HG03575 (cell line): Measurements from ENCODE around the gene IL21R.
A peak's percentile ranks its signal among the peaks of the same experiment; 100 is the strongest.
"Not testable (repeated sequence)": the region's sequence is repeated elsewhere in the genome, so short reads cannot be mapped to it uniquely, and the experiment has no call there.

ENCODE experiments used
- ATAC-seq: cut with Tn5 transposase; IDR thresholded peaks from one replicate; pipeline ENCODE4 v1.9.1; 2021; ENCODE audit not compliant: unreplicated experiment, insufficient number of reproducible peaks, low FRiP score; ENCODE audit errors: extremely low read depth

The IL21R gene

GRCh38 chr16:27417047-27417671, 15.2 kb downstream of the IL21R start:
- ATAC-seq: no peak

DNA sequence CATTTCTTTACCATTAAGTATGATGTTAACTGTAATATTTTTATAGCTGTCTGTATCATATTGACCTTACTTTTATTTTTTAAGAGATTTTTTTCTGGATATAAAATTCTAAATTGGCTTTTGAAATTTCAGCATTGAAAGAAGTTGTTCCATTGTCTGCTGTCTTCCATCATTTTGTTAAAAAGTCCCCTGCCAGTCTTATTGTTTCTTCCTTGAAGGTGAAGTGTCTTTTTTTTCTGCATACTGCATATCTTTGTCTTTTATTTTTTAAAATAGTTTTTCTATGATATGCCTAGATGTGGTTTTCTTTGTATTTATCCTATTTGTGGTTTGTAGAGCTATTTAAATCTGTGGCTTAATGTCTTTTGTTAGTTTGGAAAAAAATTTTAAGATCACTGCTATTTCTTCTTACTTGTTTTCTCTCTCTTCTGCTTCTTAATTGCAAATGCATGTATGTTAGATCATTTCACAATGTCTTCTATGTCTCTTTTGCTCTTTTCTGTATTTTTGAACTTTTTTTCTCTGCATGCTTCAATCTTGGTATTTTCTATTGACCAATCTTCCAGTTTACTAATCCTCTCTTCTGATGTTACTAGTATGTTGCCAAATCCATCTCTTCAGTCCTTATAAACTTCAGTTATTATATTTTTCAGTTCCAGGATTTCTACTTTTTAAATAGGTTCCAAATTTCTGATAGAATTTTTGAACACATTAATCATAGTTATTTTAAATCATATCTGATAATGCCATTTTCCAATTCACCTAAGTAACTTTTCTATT, 20.2 kb downstream of the IL21R start:
- ATAC-seq: no peak

DNA sequence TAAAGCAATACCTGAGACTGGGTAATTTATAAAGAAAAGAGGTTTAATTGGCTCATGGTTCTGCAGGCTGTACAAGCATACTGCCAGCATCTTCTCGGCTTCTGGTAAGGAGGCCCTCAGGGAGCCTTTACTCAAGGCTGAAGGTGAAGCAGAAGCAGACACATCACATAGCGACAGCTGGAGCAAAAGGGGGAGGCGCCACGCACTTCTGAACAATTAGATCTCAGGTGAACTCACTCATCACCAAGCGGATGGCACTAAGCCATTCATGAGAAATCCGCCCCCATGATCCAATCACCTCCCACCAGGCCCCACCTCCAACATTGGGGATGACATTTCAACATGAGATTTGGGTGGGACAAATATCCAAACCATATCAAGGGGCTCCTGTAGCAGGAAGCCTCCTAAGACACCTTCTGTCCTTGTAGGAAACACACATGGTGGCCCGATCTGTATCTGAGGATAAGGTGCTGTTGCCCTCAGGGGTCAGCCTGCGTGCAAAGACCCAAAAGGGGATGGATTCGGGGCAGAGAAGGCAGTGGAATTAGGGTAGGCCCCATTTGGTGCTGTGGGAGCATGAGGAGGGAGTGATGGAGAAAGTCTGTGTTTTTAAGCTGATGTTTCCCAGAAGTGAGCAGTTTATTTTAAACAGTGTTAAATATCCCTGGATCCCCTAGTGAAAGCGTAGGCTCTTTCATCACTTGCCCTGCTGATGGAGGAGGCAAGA, 23.0 kb downstream of the IL21R start:
- no peak for ATAC-seq

DNA sequence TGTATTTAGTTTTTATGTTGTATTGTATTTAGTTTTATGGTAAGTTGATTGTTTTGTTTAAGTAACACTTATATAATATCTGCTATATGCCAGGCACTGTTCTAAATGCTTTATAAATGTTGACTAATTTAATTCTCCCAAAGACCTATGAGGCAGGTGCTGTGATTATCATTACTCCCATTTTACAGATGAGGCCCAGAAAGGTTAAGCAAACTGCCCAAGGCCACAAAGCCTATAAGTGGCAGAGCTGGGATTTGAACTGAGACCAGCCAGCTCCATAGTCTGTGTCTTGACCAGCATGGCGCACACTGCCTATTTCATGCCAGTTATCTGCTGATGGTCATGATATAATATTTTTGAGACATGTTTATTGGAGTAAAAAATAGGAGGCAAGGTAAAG, 24.0 kb downstream of the IL21R start:
- no peak for ATAC-seq

DNA sequence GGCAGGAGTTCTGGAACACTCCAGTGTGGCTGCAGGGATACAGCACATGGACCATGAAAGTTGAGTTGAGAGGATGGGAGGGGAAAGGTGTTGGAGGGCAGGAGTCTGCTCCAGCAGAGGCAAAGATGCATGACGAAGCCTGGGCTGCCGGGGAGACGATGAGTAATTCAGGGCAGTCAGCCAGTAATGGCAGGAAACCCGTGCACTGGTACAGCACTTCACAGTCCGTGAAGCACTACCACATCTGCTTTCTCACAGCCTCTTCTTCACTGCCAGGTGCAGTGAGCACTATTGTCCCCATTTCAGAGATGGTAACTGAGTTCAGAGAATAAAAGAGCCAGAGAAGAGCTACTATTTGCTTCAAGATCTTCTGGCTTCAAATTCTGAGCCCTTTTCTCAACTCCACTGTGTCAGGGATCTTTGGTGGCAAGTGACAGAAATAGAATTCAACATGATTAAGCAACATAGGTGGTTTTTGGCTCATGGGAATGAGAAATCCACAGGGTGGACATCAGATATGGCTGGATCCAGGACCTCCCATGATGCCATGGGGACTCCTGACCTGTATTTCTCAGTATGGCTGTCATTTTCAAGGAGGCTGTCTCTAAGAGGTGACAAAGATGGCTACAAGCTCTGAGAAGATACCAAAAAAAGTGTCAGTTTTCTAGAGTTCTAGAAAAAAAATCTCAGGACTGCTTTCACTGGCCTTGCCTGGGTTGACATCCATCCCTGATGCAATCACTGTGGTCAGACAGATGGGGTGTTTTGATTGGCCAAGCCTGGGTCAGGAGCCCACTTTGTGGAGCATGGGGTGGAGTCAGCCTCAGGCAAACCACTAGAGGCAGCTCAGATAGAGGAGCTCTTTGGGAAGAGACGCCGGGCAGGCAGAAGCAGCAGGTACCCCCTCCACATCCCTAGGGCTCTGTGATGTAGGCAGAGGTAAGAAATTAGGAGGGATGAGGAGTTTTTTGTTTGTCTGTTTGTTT, 24.7 kb downstream of the IL21R start:
- ATAC-seq: peak; percentile 34

- no peak for ATAC-seq
These were observed 25.6 kb downstream of the IL21R start for GRCh38 chr16:27427538-27427937.

- ATAC-seq: no peak
These were observed 26.2 kb downstream of the IL21R start for GRCh38 chr16:27428026-27428785.

DNA sequence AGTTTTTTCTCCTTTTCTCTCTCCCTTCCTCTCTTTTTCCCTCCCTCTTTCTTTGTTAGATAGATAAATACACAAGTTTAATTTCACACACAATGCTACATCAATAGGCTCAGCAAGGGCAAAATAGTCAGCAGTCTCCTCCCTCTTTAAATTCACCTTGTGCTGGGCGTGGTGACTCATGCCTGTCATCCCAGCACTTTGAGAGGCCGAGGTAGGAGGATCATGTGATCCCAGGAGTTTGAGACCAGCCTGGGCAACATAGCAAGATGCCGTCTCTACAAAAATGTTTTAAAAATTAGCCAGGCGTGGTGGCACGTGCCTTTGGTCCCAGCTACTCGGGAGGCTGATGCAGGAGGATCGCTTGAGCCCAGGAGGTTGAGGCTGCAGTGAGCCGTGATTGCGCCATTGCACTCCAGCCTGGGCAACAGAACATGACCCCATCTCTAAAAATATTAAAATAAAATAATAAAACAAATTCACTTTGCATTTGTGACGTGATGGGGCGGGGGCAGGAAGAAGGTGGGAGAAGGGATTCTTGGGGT, 27.4 kb downstream of the IL21R start:
- no peak for ATAC-seq

- no peak for ATAC-seq
These were observed 28.0 kb downstream of the IL21R start for GRCh38 chr16:27429981-27430441.

- ATAC-seq: no peak
These were observed 28.5 kb downstream of the IL21R start for GRCh38 chr16:27430512-27430911.

DNA sequence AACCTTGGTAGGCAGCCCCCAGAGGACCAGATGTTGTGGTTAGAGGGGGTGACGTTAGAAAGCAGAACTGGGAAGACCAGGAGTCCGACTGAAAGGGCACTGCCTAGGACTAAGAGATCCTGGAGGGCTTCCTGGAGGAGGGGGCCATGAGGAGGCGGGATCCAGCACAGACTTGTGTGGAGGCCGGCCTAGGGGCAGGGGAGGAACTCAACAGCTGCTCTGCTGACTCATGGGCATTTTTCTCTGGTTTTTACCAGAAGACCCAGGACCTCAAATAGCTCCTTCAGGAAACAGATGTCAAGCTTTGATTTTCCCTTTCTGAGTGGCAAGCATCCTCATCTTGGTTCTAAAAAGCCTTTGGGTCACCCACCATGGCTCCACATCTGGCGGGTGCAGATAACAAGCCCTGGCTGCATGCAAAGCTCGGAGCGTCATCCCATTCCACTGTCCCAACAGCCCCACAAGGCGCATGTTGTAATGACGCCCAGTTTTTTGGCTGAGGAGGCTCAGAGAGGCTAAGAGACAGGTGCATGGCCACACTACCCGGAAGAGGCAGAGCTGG, 29.0 kb downstream of the IL21R start:
- no peak for ATAC-seq

DNA sequence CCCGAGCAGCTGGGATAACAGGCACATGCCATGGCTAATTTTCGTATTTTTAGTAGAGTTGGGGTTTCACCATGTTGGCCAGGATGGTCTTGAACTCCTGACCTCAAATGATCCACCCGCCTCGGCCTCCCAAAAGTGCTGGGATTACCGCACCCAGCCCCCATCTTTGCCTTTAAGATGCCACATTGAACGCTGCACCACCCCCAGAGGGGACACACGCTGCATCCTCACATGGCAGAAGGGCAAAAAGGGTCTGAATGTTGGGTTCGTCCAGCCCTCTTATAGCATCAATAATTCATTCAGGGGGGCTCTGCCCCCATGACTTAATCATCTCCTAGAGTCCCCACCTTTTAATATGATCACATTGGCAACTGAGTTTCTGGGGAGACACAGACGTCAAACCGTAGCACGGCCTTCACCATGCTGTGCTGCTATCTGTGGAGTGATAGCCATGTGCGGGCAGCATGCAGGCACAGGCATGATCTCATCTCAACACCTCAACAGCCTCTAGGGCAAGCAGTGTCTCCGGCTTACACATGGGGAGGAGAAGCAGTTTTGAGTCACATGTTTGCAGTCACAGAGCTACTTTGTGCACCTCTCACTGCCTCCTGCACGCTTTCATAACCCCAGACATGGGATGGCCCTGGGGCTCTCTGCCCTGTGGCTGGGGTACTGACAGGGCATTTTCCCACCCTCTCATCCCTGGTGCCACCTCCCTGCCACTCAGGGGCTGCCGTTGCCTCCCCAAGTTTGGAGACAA, 30.0 kb downstream of the IL21R start:
- no peak for ATAC-seq

DNA sequence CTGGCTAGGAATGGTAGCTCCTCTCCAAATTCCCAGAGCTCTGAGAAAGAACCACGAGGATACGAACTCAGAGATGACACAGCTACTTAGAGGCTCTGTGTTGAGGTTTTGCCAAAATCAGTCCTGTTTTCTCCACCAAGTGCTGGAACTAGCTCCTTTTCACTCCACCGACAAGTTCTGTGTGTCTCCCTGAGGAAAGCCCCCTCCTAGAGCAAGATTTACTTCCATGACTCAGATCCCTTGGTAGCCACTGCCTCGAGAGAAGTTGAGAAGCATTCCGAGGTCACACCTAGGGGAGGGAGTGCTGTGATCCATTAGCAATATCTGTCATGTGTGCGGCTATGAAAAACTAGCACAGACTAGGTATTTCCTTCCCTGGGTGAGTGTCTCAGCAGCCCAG, 30.6 kb downstream of the IL21R start:
- no peak for ATAC-seq

- ATAC-seq: not testable (repeated sequence)
These were observed 31.2 kb downstream of the IL21R start for GRCh38 chr16:27433191-27433590.

- ATAC-seq: no peak
These were observed 31.7 kb downstream of the IL21R start for GRCh38 chr16:27433636-27434035.

GRCh38 chr16:27434141-27435051, 32.4 kb downstream of the IL21R start:
- ATAC-seq: no peak
